Left ventricle myocardium inferior (tissue), 1 donor: ENCODE measurements around the gene ECE1. TPM values are rescaled to one million over a fixed set of nuclear protein-coding genes. Genes with fewer than 3 reads are reported as not detected.
A peak's percentile ranks its signal among the peaks of the same experiment; 100 is the strongest.
"Not testable (repeated sequence)": the region's sequence is repeated elsewhere in the genome, so short reads cannot be mapped to it uniquely, and the experiment has no call there.

Experiments
- DNase-seq: peaks from one replicate; pipeline ENCODE4 v3.0.0-alpha.2; 2020
- H3K27ac ChIP-seq: fragments of 200-600 bp; replicated peaks from 2 replicates; pipeline ENCODE4 v1.8.0; 2021
- H3K27me3 ChIP-seq: fragments of 200-600 bp; 2 replicates; pipeline ENCODE4 v1.8.0; 2021; ENCODE audit warnings: low read depth
- H3K36me3 ChIP-seq: fragments of 200-600 bp; 2 replicates; pipeline ENCODE4 v1.8.0; 2021
- H3K4me1 ChIP-seq: fragments of 200-600 bp; 2 replicates; pipeline ENCODE4 v1.8.0; 2021
- H3K4me3 ChIP-seq: fragments of 200-600 bp; 2 replicates; pipeline ENCODE4 v1.8.0; 2021; ENCODE audit warnings: mild to moderate bottlenecking, moderate library complexity
- H3K9me3 ChIP-seq: fragments of 200-600 bp; replicated peaks from 2 replicates; pipeline ENCODE4 v1.8.0; 2021
- CTCF ChIP-seq: fragments of 200-600 bp; IDR thresholded peaks from 2 replicates; pipeline ENCODE4 v1.8.0; 2021; ENCODE audit warnings: antibody characterized with exemption, mild to moderate bottlenecking, borderline replicate concordance
- intact Hi-C: fragments of 100-400 bp; cut with micrococcal nuclease; formaldehyde crosslinking; loops from one replicate; pipeline ENCODE4 v1.11.0; 2022
- total RNA-seq: library from RNA; stranded (reverse); fragmentation: NEBNext Ultra II Directional; extraction: Animal tissue kit (Norgen Biotek cat#: 25700); gene quantifications from one replicate; pipeline ENCODE4 v1.2.1, GENCODE V29; 2021
- donor health status: DM: no; HTN: yes; CAD: no; lungs with severe emphysema.

The ECE1 gene
- total RNA-seq, 1 donor from 2014 or later, result 54.7 TPM

GRCh38 chr1:21291184-21291583, 921 bp upstream of the ECE1 start:
- intact Hi-C loops, result no loop called here
- H3K4me3 ChIP-seq, result peak overlapping the region; percentile 79
- H3K27me3 ChIP-seq, result no peaks in the 10 kb centered on the region
- peaks cover 66% of the 10 kb centered on the region for H3K4me1 ChIP-seq
- no peak for DNase-seq
- H3K27ac ChIP-seq, result peak overlapping the region; percentile 90
- no peaks in the 10 kb centered on the region for H3K36me3 ChIP-seq
- H3K9me3 ChIP-seq, result no peaks in the 10 kb centered on the region
- no peak for TF ChIP-seq CTCF

- no peak for TF ChIP-seq CTCF
- H3K4me3 ChIP-seq, result peak overlapping the region; percentile 79
- H3K9me3 ChIP-seq, result no peaks in the 10 kb centered on the region
- H3K36me3 ChIP-seq, result no peaks in the 10 kb centered on the region
- H3K27ac ChIP-seq, result peak overlapping the region; percentile 90
- H3K27me3 ChIP-seq, result no peaks in the 10 kb centered on the region
- intact Hi-C loops, result no loop called here
- peaks cover 59% of the 10 kb centered on the region for H3K4me1 ChIP-seq
- DNase-seq, result no peak
These were observed 282 bp upstream of the ECE1 start for GRCh38 chr1:21290546-21290944.

- no peak for DNase-seq
- peak overlapping the region; percentile 79 for H3K4me3 ChIP-seq
- no peak for TF ChIP-seq CTCF
- H3K9me3 ChIP-seq, result no peaks in the 10 kb centered on the region
- peaks cover 56% of the 10 kb centered on the region for H3K4me1 ChIP-seq
- peak overlapping the region; percentile 90 for H3K27ac ChIP-seq
- H3K36me3 ChIP-seq, result peaks cover 3% of the 10 kb centered on the region
- intact Hi-C loops, result no loop called here
- no peaks in the 10 kb centered on the region for H3K27me3 ChIP-seq
These were observed 1.1 kb downstream of the ECE1 start for GRCh38 chr1:21289127-21289526.

GRCh38 chr1:21287905-21288514, 2.3 kb downstream of the ECE1 start:
- Histone ChIP-seq H3K27ac (peak overlapping the region; percentile 90), H3K27me3 (no peaks in the 10 kb centered on the region), H3K4me3 (peak overlapping the region; percentile 79), H3K36me3 (peaks cover 14% of the 10 kb centered on the region), H3K4me1 (peaks cover 45% of the 10 kb centered on the region), H3K9me3 (no peaks in the 10 kb centered on the region)
- TF ChIP-seq CTCF, result no peak
- no peak for DNase-seq
- intact Hi-C loops, result no loop called here

GRCh38 chr1:21285386-21285785, 4.9 kb downstream of the ECE1 start:
- H3K27ac ChIP-seq, DNase-seq, H3K4me3 ChIP-seq, intact Hi-C loops, H3K9me3 ChIP-seq, H3K27me3 ChIP-seq: not testable (repeated sequence)
- H3K36me3 ChIP-seq, result peaks cover 14% of the 10 kb centered on the region
- H3K4me1 ChIP-seq, result peaks cover 48% of the 10 kb centered on the region

GRCh38 chr1:21285055-21285372, 5.2 kb downstream of the ECE1 start:
- Histone ChIP-seq H3K27ac (peak overlapping the region; percentile 34), H3K27me3 (no peaks in the 10 kb centered on the region), H3K4me3 (no peak overlapping the region), H3K36me3 (peaks cover 14% of the 10 kb centered on the region), H3K4me1 (peaks cover 50% of the 10 kb centered on the region), H3K9me3 (no peaks in the 10 kb centered on the region)
- no peak for DNase-seq
- TF ChIP-seq CTCF, result no peak
- intact Hi-C loops, result no loop called here
